NT2/D1 (cell line): ENCODE results near the gene CCDC154.

Experiments
- SUZ12 ChIP-seq: IDR thresholded peaks from 2 replicates; pipeline ENCODE4 v1.6.1; 2011; ENCODE audit not compliant: insufficient read length, insufficient read depth; ENCODE audit errors: extremely low read depth
- YY1 ChIP-seq: IDR thresholded peaks from 2 replicates; pipeline ENCODE4 v1.6.1; 2011; ENCODE audit not compliant: insufficient read length, insufficient read depth
- ZNF274 ChIP-seq: IDR thresholded peaks from 2 replicates; pipeline ENCODE4 v1.6.1; 2011; ENCODE audit warnings: mild to moderate bottlenecking, low read depth, low read length

DNA sequence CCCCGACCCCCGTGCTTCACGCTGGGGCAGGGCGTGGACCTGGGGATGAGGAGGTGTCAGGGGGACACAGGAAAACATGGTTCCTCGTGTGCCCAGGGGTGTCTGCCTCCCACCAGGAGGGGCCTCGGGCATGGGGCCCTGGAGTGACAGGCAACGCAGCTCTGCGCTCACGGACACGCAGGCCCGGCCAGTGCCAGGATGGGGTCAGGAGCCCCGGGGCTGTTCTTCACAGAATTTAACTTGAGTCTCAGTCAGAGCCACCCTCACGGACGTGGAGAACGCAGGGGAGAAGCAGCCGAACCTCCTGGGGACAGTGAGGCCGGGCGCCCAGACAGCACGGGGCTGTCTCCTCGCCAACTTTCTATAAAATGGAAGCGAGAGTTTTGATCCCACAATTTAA lies 46.6 kb downstream of the CCDC154 start:
- no peak for TF ChIP-seq ZNF274
- no peak for TF ChIP-seq YY1
- no peak for TF ChIP-seq SUZ12
